ENCODE measurements around the gene KSR2.

KSR2 gene

DNA sequence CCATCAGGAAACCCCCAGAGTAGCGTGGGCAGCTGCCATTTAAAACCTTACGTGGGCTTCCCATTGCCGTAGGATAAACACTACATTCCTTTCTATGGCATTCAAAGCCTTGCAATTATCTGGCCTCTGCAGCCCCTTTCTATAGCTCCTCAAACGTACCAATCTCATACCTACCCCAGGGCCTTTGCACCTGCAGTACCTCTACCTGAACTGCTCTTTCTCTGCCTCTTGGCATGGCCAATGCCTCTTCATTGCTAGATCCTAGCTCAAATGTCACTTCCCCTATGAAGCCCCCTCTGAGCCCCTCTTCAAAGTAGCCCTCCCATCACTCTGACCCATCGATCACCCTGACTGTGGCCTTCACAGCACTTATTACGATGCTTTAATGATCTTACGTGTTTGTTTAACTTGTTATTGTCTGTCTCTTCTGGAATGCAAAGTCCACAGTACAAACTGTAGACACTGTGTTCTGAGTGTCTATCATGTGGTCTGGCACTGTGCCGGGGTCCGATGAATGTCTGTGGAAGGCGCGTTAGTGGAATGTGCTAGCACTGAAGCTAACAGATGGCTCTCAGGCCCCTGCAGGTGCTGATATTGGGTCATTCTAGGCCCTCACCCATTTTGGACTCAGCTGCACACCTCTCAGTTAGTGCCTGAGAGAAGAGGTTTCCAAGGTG lies 450.1 kb downstream of the KSR2 start:
- DNase-seq, result no peak

DNA sequence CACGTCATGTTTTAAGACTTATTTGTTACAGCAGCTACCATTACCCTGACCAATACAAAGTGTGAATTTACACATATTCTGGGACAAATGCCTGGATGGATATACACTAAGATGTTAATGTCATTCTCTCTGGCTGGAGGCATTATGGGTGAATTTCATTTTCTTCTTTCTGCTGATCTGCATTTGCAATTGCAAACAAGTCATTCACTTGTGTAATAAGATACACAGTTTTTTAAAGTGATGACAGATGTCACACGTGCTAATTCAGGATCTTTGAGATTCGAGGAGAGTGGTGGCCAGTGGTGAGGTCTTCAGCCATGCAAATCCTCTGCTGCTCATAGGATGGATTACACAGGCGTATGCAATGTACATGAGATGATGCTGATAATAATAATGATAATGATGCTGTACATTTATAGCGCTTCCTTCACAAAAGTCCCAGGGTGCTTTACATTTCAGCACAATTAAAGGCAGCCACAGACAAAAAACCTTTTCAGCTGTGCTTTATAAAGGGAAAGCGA lies 451.5 kb downstream of the KSR2 start:
- no peak for DNase-seq

DNA sequence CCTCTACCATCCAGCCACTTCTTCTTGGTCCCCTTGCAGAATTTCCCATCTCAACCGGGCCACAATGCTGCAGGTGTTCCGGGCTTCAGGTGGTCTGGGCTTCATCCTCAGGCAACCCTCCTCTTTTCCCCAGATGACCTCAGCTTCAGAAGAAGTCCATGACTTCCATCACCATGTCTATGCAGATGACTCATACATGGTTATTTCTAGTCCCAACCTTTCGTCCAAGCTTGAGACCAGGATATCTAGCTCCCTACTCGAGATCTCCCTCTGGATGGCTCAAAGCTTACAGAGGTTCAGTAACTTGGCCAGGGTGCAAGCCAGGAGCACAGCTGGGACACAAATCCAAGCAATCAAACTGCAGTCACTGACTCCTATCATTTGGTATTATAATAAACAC lies 452.8 kb downstream of the KSR2 start:
- DNase-seq, result no peak

DNA sequence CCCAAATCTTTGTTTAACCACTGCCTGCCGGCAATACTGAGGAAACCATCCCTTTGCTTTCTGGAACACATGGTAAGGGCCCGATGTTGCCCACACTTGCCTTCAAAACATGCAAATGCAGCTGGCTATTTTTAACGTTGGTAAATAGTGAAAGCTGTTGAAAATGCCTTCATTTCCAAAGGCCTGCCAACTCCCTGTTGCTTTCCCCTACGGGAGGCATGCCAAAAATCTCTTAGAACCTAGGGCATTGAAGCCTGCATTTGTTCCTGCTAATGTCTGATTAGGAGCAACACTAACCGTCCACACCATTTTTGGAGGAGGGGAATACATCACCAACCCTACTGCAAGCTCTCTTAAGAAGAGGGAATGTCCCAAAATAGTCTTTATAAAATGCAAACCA lies 454.8 kb downstream of the KSR2 start:
- no peak for DNase-seq

DNA sequence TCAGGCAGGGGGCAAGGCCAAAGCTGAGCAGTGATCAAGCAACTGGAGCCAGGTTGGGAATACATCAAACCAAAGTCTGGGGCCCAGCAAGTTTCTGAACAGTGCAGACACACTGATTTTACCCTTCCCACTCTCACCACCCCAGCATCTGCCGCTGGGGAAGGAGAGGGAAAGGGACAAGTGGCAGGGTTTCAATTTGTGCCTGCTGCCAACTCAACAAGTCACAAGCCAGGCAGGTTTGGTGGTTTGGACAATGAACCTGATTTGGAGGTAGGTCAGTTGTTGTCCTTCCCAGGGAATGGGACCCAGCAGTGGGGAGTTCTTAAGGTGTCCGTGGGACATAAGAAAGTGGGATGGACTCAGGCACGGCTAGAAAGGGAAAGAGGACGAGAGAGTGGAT lies 455.4 kb downstream of the KSR2 start:
- no peak for DNase-seq

DNA sequence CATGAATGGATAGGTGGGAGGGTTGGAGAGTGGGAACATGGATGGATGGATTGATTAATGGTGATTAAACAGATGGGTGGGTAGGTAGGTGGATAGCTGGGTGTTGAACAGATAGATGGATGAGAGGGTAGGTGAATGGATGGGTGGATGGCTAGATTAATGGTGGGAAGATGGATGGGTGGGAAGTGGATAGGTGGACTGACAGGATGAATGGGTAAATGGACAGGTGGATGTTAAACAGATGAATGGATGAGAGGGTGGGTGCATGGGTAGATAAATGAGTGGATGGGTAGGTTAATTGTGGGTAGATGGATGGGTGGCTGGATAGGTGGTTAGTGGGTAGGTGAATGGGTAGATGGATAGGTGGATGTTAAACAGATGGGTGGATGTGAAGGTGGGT lies 460.3 kb downstream of the KSR2 start:
- DNase-seq, result no peak

DNA sequence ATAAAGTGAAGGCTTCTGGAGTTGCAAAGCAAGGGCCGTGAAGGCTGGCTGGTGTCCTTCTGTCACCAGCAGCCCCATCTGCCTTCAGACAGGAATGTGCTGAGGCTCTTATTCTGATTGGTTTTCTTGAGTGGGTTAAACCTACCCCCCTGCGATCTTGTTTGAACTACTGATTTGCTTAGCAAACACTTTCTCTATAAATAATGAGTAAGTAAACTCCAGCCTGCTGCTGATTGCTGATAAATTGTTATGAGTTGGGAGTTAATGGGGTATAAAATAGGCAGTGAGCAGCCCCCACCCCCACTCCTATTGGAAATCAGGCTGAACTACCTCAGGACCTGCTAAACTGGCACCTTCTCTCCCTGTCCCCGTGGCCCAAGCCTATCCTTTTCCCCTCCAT lies 461.2 kb downstream of the KSR2 start:
- no peak for DNase-seq

DNA sequence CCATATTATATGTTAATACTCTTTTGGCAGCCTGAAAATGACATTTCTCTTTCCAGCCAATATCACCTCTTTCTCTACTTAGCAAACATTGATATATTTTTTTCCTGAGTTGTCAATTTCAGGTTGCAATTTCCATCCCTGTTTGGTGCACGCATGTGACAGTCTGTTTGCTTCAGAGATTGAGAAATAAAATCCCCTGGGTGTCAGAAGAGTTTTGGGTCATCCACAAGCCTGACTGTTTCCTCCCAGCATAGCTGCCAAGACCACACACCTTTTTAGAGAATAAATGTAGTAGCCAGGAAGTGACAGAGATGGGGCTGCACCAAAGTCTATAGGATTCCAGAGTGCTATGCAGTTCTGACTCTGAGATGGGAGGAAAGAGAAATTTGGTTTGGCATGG lies 462.5 kb downstream of the KSR2 start:
- DNase-seq, result no peak

DNA sequence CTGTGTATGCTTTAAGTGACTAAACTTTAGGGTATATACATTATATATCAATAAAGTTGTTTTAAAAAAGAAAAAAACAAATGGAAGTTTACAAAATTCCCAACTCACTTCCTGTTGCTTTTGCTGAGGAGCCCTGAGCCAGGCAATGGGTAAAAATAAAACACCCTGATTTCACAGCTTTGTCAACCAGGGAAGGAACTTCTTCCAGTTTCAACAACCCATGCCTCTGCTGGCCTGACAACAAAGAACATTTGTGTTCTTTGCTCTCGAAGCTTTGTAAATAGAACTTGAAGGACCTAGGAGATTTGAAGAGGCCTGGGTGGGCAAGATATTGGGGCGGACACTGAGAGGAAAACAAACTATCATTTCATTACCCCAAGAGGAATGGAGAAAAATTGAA lies 466.2 kb downstream of the KSR2 start:
- no peak for DNase-seq

DNA sequence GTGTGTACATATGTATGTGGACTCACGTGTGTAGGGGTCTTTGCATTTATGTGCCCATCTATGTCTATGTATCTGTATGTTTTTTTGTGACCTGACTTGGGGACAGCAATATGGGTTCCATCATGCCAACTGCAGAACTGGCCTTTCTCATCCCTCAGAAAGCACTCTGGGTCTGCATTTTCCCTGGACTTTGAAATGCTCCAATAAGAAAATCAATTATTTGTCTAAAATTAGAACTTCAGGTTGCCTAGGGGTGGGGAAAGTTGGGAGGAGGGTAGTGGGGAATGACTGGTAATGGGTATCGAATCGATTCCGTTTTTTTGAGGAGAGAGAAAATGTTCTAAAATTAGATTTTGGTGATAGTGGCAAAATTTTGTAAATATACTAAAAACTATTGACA lies 466.6 kb downstream of the KSR2 start:
- DNase-seq, result no peak

DNA sequence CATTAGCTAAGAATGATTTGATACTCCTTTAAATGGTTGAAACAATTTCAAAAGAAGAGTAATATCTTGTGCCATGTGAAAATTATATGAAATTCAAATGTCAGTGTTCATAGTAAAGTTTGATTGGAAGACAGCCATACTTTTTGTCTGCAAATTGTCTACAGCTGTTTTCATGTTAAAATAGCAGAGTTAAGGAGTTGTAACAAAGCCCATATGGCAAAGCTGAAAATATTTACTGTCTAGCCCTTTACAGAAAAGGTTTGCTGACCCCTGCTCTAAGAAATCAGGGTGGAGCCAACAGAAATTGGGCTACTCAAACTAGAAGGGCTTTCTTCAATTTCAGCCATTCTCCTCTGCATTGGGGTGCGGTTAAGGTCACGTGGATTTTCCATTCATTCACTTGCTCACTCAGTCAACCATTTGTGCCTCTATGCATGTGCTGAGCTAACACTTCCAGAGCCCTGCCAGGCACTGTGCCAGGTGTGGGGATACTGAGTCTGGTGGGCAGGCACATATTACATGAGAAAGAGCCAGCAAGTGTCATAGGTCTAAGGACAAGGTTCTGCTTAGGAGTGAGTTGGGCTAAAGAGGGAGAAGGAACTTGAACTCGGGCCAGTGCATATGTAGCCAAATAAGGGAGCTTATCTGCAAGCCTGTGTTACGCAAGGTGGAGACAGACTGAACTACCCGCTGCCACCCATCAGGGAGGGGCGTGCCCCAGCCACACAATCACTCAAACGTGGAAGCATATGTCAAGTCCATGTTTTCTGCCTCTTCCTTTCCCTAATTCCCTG lies 467.5 kb downstream of the KSR2 start:
- no peak for DNase-seq

DNA sequence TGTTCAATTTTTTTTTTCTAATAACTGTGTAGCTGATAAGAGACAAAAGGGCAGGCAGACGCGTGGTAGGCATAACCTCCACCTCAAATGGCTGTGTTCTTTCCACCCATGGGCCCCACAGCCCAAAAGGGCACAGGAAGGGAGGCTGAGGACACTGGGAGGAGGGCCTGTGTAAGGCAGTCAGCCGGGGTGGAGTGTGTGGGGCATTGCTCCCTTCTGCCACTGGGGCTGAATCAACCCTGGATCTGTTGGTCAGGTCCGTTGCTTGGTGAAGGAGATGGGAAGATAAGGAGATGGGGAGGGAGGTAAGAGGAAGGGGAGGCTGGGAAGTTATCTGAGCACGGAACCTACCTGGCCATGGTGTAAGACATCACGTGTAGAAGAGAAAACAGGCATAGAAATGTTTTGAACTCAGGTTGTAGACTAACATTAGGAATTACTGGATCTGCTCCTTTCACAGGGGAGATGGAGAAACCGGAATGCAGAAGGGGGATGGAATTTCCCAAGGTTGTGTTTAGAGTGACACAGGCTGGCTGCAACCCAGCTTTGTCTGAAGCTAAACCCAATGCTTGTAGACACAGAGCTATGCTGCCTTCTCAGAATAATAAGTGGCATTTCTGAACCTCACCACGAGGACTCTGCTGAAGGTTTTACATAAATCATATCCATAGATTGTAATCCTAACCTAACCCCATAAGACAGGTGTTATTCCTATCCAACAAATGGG lies 468.9 kb downstream of the KSR2 start:
- DNase-seq, result no peak

DNA sequence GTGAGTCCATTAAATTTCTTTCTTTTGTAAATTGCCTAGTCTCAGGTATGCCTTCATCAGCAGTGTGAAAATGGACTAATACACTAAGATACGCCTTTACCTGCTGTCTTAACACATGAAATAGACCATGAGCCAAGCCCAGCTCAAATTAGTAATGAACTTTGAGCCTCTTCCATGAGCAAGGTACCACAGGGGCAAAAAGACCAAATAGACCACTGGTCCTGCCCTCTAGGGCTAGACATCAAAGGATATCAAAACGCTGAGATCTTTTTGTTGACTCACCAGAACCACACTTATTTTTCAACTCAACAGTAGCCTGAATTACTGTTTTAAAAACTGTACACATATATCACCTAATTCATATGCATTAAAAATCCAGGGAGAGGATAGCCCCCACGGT lies 469.9 kb downstream of the KSR2 start:
- no peak for DNase-seq

DNA sequence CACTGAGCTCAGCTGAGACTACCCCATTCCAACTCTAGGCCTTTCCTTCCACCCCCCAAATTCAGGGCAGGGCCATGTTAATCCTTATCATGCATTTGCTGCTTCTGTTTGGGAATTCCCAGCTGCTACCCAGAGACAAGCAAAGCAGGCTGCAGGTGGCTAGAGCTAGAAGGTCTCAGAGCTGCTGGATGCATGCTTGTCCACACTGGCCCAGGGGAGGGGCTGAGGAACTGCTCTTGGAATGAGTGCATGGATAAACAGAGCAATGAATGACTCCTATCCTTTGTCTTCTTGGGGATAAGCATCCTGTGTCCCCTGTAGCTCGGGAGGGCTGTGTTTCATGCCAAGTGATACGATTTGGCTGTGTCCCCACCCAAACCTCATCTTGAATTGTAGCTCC lies 470.5 kb downstream of the KSR2 start:
- no peak for DNase-seq

DNA sequence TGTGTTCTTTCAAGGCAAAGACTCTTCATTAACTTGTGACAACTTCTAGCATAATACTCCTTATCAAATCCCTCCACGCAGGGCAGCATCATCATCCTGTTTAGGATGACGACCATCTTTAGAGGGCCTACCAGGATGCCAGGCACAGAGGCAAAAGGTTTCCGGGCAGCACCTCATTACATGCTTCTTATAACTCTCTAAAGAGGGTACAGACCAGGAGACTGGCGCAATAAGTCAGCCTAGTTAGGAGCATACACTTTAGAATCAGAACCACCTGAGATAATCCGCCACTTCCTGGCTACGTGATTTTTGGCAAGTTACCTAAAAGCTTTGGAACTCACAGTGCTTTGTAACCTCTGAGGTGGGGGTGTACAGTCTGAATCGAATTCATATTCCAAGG lies 471.4 kb downstream of the KSR2 start:
- no peak for DNase-seq

DNA sequence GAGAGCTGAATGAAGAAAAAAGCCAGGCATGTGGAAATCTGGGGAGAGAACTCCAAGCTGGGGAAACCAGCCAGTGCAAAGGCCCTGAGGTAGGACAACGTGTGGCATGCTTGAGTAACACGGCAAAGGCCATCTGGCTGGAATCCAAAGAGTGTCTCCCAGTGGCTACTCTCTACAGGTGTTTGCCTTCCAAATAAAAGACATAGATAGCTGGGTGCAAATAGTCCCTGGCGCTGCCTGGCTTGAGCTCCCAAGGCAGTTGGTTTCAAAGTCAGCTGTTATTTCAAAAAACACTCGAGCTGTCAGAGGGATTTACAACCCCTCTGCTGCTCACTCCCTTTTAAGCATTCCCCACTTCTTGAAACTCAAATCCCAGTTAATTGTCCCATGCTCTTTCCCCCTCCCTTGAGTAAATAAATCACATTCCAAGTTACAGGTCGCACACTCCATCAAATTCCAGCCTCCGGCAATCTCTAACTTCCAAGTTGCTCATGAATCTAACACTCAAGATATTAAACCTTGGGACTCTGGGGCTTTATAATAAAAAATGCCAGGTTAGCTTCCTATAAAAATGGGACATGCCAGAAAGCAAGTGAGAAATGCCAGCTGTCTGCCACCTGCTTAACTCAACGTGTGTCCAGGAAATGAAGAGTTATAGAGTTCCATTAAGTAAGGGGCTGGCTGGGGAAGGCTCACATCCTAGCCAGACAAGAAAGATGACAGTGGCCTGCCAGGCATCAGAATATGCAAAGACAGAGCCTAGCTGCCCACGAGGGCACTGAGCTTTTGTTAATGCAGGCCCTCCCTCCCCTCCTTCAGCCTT lies 473.7 kb downstream of the KSR2 start:
- no peak for DNase-seq

DNA sequence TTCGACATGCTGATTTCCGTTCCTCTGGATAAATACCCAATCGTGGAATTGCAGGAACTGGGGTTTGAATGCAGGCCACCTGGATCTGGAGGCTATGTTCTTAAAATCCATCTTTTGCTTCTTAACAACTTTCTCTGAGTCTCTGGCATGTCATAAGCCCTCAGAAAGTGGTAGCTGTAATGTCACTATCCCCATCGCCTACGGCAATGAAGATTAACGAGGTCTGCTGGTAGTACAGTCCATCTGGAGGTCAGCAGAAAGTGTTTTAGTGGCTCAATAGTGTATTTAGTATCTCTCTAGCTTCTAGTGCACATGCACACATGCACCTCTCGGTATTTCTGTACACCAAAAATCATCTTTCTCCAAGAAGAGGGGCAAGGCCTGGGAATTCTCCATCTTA lies 477.1 kb downstream of the KSR2 start:
- no peak for DNase-seq

DNA sequence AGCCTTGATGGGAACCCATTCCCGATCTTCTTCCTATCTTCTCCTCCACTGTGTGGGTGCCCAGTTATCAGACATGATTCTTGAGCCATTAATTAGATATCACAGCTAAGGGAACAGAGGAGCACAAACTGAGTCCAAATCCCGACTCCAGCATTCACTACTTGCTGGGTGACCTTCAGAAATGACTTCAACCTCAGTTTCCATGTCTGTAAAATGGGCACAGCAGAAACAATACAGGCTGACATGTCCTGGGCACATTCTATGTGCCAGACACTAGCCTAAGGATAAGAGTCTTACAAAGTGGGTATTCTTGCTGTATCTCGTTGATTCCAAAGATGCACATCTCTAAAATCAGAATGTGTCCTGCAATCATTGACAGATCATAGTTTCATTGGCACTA lies 478.7 kb downstream of the KSR2 start:
- DNase-seq, result no peak

DNA sequence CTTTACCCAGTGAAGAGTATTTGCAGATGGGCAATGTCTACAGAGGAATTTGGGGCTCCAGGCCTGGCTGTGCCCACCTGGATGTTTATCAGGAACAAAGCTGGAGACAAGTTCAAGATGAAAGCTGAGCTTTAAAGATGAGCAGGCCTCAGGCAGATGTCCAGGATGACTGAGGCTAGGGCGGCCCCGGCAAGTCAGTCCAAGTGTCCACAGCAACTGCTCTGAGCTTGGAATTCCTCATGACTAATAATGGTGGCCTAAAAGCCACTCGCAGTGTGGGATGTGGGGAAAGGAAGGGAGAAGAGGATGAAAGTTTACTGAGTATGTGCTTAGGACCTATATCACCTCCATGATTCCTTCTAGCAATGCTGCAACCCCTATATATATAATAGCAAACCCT lies 479.1 kb downstream of the KSR2 start:
- DNase-seq, result no peak

DNA sequence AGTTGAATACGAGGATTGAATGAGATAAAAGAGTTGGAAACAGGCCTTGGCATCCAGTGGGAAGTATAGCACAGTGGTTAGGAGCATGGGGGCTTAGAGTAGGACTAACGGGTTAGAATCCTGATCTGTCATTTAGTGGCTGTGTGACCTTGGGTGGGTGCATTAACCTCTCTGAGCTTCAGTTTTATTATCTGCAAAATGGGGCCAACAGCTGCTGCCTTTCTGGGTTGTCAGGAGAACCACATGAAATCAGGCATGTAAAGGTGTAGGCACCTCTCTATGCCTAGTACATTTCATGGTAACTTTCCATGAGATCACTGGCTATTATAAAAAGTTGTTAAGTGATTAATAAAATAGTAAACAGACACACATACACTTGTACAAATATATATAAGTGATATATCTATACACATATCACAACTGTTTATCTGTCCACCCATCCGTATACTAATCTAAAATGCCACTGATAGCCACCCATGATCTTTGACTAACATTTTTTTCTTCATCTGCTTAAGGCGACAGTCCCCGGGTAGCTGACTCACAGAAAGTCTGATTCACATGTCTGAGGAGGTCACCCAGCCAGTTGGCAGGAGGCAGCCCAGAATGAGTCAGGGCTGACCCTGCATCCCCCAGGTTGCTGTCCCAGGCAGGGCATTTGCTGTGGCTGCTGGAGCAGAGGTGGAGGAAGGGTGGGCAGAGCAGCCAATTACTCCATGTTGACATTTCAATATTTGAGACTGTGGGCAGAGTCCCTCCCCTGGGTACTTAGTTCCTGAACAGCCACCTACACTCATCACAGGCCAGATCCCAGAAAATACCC lies 481.7 kb downstream of the KSR2 start:
- DNase-seq, result no peak

DNA sequence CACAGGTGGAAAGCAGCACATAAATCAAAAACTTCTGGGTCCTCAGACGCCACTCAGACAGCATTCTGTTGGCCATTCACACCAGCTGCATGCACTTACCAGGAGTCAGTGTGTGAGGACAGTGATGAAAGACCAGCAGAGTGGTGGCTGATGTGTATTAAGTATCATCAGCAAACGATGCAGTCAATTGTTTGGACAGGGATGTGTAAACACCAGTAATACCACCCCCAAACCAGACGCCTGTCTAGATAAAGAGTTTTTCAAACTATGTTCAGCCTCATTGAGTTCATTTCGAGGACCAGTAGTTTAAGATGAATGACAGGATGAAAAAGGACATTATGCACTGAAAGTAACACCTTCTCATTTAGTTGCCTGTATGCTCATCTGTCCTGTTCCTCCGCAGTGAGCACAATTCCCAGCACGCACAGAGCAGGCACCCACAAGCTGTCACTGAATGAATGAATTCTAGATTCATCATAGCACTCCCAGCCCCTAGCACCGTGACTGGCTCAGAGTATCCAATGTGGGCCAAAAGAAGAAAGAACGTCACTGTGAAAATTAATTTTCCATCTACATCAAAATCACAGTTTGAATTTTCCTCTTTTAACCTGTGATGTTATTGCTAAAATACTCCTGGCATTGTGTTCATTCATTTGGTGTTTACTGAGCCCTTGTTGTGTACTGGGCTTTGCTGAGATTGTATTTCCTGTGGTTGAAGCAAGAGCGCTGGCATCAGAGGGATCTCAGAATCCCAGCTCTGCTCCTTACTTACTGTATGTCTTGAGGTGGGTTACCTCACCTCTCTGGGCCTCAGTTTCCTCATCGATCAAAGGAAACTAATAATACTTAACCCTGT lies 482.6 kb downstream of the KSR2 start:
- no peak for DNase-seq

Data from NCI-H226 (cell line).